ENCODE results near the gene NCK1.

GRCh38 chr3:136931606-136932005, 69.6 kb downstream of the NCK1 start:
- no peak for TF ChIP-seq EZH2 (IDR thresholded peaks at IDR 0.05; ENCODE audit: borderline replicate concordance)
- no peak for TF ChIP-seq CTCF (IDR thresholded peaks at IDR 0.05; ENCODE audit: poor library complexity)

All from hepatocyte (in vitro differentiated cells).